Upper lobe of right lung (tissue), 1 donor: Measurements from ENCODE around the gene CHD1. TPM values are rescaled to one million over a fixed set of nuclear protein-coding genes. Genes with fewer than 3 reads are reported as not detected.

Experiments used
- ATAC-seq: fragments of 200-7000 bp; cut with Tn5 transposase; one replicate; pipeline ENCODE4 v1.9.1; 2020; ENCODE audit warnings: mild to moderate bottlenecking, moderate library complexity
- DNase-seq: peaks from one replicate; pipeline ENCODE4 v3.0.0-alpha.2; 2020
- H3K27ac ChIP-seq: fragments of 200-600 bp; one replicate; pipeline ENCODE4 v1.8.0; 2022
- H3K27me3 ChIP-seq: fragments of 200-600 bp; one replicate; pipeline ENCODE4 v1.8.0; 2022; ENCODE audit warnings: mild to moderate bottlenecking
- H3K36me3 ChIP-seq: fragments of 200-600 bp; one replicate; pipeline ENCODE4 v1.8.0; 2022
- H3K4me1 ChIP-seq: fragments of 200-600 bp; one replicate; pipeline ENCODE4 v1.8.0; 2022
- H3K4me3 ChIP-seq: fragments of 200-600 bp; one replicate; pipeline ENCODE4 v1.8.0; 2022; ENCODE audit warnings: mild to moderate bottlenecking
- H3K9me3 ChIP-seq: fragments of 200-600 bp; one replicate; pipeline ENCODE4 v1.8.0; 2022
- CTCF ChIP-seq: fragments of 200-600 bp; IDR thresholded peaks from one replicate; pipeline ENCODE4 v1.8.0; 2022; ENCODE audit warnings: antibody characterized with exemption
- intact Hi-C: fragments of 100-400 bp; cut with DNase I; formaldehyde crosslinking; loops from one replicate; pipeline ENCODE4 v1.11.0; 2022
- total RNA-seq: library from RNA; stranded (reverse); fragmentation: NEBNext Ultra II Directional; extraction: Animal tissue kit (Norgen Biotek cat#: 25700); gene quantifications from one replicate; pipeline ENCODE4 v1.2.1, GENCODE V29; 2021
- donor health status: DM: no; HTN: yes; CAD: no; lungs with severe emphysema.

CHD1 gene
- total RNA-seq, 1 donor from 2014 or later, result 33.3 TPM

GRCh38 chr5:98927242-98927988 lies 1.4 kb downstream of the CHD1 start:
- Histone ChIP-seq H3K27me3 (no peaks in the 10 kb centered on the region), H3K9me3 (no peaks in the 10 kb centered on the region), H3K4me1 (peaks cover 27% of the 10 kb centered on the region), H3K4me3 (peak overlapping the region; percentile 75), H3K27ac (peak overlapping the region; percentile 100), H3K36me3 (peaks cover 33% of the 10 kb centered on the region)
- intact Hi-C loops, result no loop called here
- no peak for DNase-seq
- ATAC-seq, result no peak
- TF ChIP-seq CTCF, result no peak

GRCh38 chr5:98923966-98924365 lies 4.8 kb downstream of the CHD1 start:
- no peak for TF ChIP-seq CTCF
- no peak overlapping the region for H3K4me3 ChIP-seq
- ATAC-seq, result no peak
- H3K36me3 ChIP-seq, result peaks cover 58% of the 10 kb centered on the region
- H3K4me1 ChIP-seq, result peaks cover 16% of the 10 kb centered on the region
- no peaks in the 10 kb centered on the region for H3K27me3 ChIP-seq
- intact Hi-C loops, result no loop called here
- H3K27ac ChIP-seq, result no peak overlapping the region
- no peaks in the 10 kb centered on the region for H3K9me3 ChIP-seq
- DNase-seq, result no peak

GRCh38 chr5:98921947-98922505 lies 6.8 kb downstream of the CHD1 start:
- Histone ChIP-seq H3K36me3 (peaks cover 58% of the 10 kb centered on the region), H3K4me1 (peaks cover 14% of the 10 kb centered on the region), H3K27ac (no peak overlapping the region), H3K4me3 (no peak overlapping the region), H3K9me3 (no peaks in the 10 kb centered on the region), H3K27me3 (no peaks in the 10 kb centered on the region)
- TF ChIP-seq CTCF, result no peak
- no peak for ATAC-seq
- DNase-seq, result no peak
- intact Hi-C loops, result no loop called here

- Histone ChIP-seq H3K27me3 (no peaks in the 10 kb centered on the region), H3K36me3 (peaks cover 25% of the 10 kb centered on the region), H3K9me3 (no peaks in the 10 kb centered on the region), H3K4me1 (no peaks in the 10 kb centered on the region), H3K4me3 (no peak overlapping the region), H3K27ac (no peak overlapping the region)
- intact Hi-C loops, result no loop called here
- no peak for ATAC-seq
- no peak for TF ChIP-seq CTCF
- DNase-seq, result no peak
These were observed 11.4 kb downstream of the CHD1 start for GRCh38 chr5:98917433-98917832.

- ATAC-seq (no peak), DNase-seq (no peak)
- TF ChIP-seq CTCF, result no peak
- Histone ChIP-seq H3K27ac (no peak overlapping the region), H3K4me3 (no peak overlapping the region), H3K36me3 (peaks cover 16% of the 10 kb centered on the region), H3K9me3 (no peaks in the 10 kb centered on the region), H3K27me3 (no peaks in the 10 kb centered on the region), H3K4me1 (peaks cover 6% of the 10 kb centered on the region)
- intact Hi-C loops, result no loop called here
These were observed 12.3 kb downstream of the CHD1 start for GRCh38 chr5:98916540-98916939.
